K562 (cell line): ENCODE measurements around the gene C19orf67. TPM values are rescaled to one million over a fixed set of nuclear protein-coding genes. Genes with fewer than 3 reads are reported as not detected.

Experiments used
- ARNT ChIP-seq, 2 experiments: fragments of 450-650 bp; IDR thresholded peaks; 2 replicates each; pipeline ENCODE4 v1.6.1; 2016; ENCODE audit warnings: mild to moderate bottlenecking in 1 of 2
- BCL6 ChIP-seq: fragments of 250-450 bp; sonication (Bioruptor Pico); IDR thresholded peaks from 2 replicates; pipeline ENCODE4 v1.4.0; 2020
- DDX20 ChIP-seq: fragments of 450-650 bp; IDR thresholded peaks from 2 replicates; pipeline ENCODE4 v1.6.1; 2016; ENCODE audit warnings: missing genetic modification characterization, low read depth, mild to moderate bottlenecking, missing compliant biosample characterization, moderate library complexity
- KAT8 ChIP-seq: fragments of 450-650 bp; IDR thresholded peaks from 2 replicates; pipeline ENCODE4 v1.6.1; 2016; ENCODE audit warnings: low read depth, mild to moderate bottlenecking
- MTA3 ChIP-seq: fragments of 450-650 bp; formaldehyde crosslinking; IDR thresholded peaks from 2 replicates; pipeline ENCODE4 v1.6.1; 2017; ENCODE audit warnings: mild to moderate bottlenecking, borderline replicate concordance
- NEUROD1 ChIP-seq: fragments of 150-350 bp; IDR thresholded peaks from 2 replicates; pipeline ENCODE4 v1.6.1; 2014; ENCODE audit warnings: borderline replicate concordance, low read length, low read depth; ENCODE audit not compliant: partially characterized antibody
- NR2C1 ChIP-seq, 2 experiments: fragments of 450-650 bp; IDR thresholded peaks; 2 replicates each; pipeline ENCODE4 v1.6.1; 2017; ENCODE audit warnings: mild to moderate bottlenecking in 2 of 2, antibody characterized with exemption in 1 of 2, inconsistent platforms in 1 of 2, missing compliant biosample characterization in 1 of 2, missing genetic modification characterization in 1 of 2
- PTBP1 ChIP-seq: fragments of 200-400 bp; formaldehyde crosslinking; IDR thresholded peaks from 2 replicates; pipeline ENCODE4 v1.6.1; 2017; ENCODE audit warnings: low read depth, low read length
- RBM39 ChIP-seq: fragments of 200-400 bp; formaldehyde crosslinking; optimal IDR thresholded peaks from 2 replicates; pipeline ENCODE3; 2018; ENCODE audit warnings: low read depth, low read length
- SAFB ChIP-seq: fragments of 200-400 bp; formaldehyde crosslinking; IDR thresholded peaks from 2 replicates; pipeline ENCODE4 v1.6.1; 2017; ENCODE audit warnings: low read depth, low read length, borderline replicate concordance
- SIN3A ChIP-seq, 2 experiments: fragments of 150-350 bp in 1 of 2; IDR thresholded peaks; 2 replicates each; pipeline ENCODE4 v1.6.1; 2011 to 2016; ENCODE audit warnings: borderline replicate concordance in 2 of 2, low read depth in 2 of 2, low read length in 2 of 2, mild to moderate bottlenecking in 2 of 2, moderate library complexity in 2 of 2; ENCODE audit not compliant: control insufficient read depth in 1 of 2
- ZKSCAN1 ChIP-seq: fragments of 150-350 bp; IDR thresholded peaks from 2 replicates; pipeline ENCODE4 v1.6.1; 2016; ENCODE audit warnings: low read depth, low read length
- ZNF12 ChIP-seq: sonication (generic); formaldehyde crosslinking; IDR thresholded peaks from 2 replicates; pipeline ENCODE4 v1.4.0; 2020; ENCODE audit warnings: mild to moderate bottlenecking, missing genetic modification reagents
- ZNF212 ChIP-seq: fragments of 450-650 bp; formaldehyde crosslinking; IDR thresholded peaks from 2 replicates; pipeline ENCODE4 v1.4.0; 2020; ENCODE audit warnings: mild to moderate bottlenecking
- ZNF436 ChIP-seq: fragments of 250-450, 450-650 bp; sonication (Bioruptor Pico); formaldehyde crosslinking; IDR thresholded peaks from 2 replicates; pipeline ENCODE4 v1.7.0; 2020; ENCODE audit warnings: mild to moderate bottlenecking
- ZNF695 ChIP-seq: fragments of 450-650 bp; formaldehyde crosslinking; IDR thresholded peaks from 2 replicates; pipeline ENCODE4 v1.4.0; 2020; ENCODE audit warnings: mild to moderate bottlenecking, moderate library complexity
- polyA plus RNA-seq, 8 experiments: library from polyadenylated mRNA; depleted of rRNA in 4 of 8; stranded (reverse) in 5 of 8; unstranded in 3 of 8; fragments of >200 nt; fragmentation: Nextera tagmentation in 2 of 8; fragmentation: Illumina TruSeq in 1 of 8; extraction: Ambion mirVana in 2 of 8; extraction: Trizol in 1 of 8; gene quantifications; 2 replicates each; pipeline versions ENCODE4 v1.2.1 to v1.2.3, GENCODE V29; 2011 to 2014; ENCODE audit warnings: inconsistent platforms in 1 of 8, missing spikeins in 1 of 8
- total RNA-seq, 7 experiments: library from RNA; depleted of rRNA in 6 of 7; stranded (reverse); fragments of >200 nt in 6 of 7; fragmentation: Illumina TruSeq in 2 of 7; extraction: Trizol in 2 of 7; gene quantifications; 2 replicates each; pipeline versions ENCODE4 v1.2.1 to v1.2.3, GENCODE V29; 2011 to 2021; ENCODE audit warnings: low replicate concordance in 1 of 7
- TF ChIP-seq, protein P1 (sequence below): fragments of 450-650 bp; formaldehyde crosslinking; IDR thresholded peaks from 2 replicates; pipeline ENCODE4 v1.4.0; 2022; ENCODE audit warnings: mild to moderate bottlenecking, moderate library complexity
- TF ChIP-seq, protein P2 (sequence below): sonication (generic); formaldehyde crosslinking; IDR thresholded peaks from 2 replicates; pipeline ENCODE4 v1.8.0; 2022; ENCODE audit warnings: missing genetic modification reagents, mild to moderate bottlenecking, moderate library complexity, borderline replicate concordance
- TF ChIP-seq, protein P3 (sequence below), 3 experiments: fragments of 200-800 bp in 1 of 3; fragments of 250-450 bp in 1 of 3; fragments of 450-650 bp in 1 of 3; sonication (Bioruptor Pico) in 1 of 3; sonication (Bioruptor generic) in 1 of 3; formaldehyde crosslinking in 1 of 3; IDR thresholded peaks; 2 replicates each; pipeline versions ENCODE4 v1.6.1 to v1.8.0; 2016 to 2022; ENCODE audit warnings: mild to moderate bottlenecking in 2 of 3, missing genetic modification characterization in 2 of 3, missing compliant biosample characterization in 1 of 3, moderate library complexity in 1 of 3
- TF ChIP-seq, protein P4 (sequence below): sonication (generic); IDR thresholded peaks from 2 replicates; pipeline ENCODE4 v1.6.1; 2016

The C19orf67 gene
- total and polyA plus RNA-seq, 9 of the 15 experiments (the other 6 are each of a cell fraction or from before 2014, with no cell fraction given) = 0.29 to 1.8 (median 0.51) TPM; not detected in 3

DNA sequence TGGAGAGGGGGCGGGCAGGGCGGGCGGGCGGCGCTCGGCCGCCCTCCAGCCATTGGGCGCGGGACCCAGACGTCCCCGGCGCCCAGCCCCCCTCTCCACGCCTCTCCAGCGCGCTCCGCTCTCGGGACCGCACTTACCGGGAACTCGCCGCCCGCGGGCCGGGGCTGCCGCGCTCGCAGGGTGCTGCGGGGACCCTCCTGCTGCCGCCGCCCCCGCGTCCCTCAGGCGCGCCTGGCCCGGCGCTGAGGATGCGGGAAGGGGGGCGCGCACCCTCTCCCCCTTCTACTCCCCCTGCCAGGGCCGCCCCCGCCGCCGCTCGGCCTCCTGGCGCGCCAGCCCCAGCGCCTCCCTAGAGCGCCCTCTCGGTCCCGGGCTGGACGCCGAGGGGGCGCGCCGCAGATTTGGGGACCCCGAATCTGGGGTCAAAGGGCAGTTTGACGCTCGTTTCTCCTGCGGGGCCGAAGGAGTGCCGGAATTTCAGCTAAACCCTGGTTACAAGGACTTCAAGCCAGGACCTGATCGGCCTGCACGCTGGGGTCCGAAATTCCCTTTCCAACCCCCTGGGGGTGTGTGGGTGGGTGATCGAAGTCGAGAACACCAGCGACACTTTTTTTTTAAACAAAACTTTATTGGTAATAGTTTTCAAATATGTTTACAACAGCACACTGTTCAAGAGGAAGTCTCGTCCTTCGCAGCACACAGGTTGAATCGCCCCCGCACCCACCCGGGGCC, 5.7 kb upstream of the C19orf67 start (continued):
- TF ChIP-seq ZNF212 (CRISPR knock-in tag) = no peak
- peak; percentile 90 for TF ChIP-seq NR2C1 (IDR thresholded peaks at IDR 0.05)
- TF ChIP-seq NR2C1 (tag; IDR thresholded peaks at IDR 0.05) = peak; percentile 93
- TF ChIP-seq, protein P1, sequence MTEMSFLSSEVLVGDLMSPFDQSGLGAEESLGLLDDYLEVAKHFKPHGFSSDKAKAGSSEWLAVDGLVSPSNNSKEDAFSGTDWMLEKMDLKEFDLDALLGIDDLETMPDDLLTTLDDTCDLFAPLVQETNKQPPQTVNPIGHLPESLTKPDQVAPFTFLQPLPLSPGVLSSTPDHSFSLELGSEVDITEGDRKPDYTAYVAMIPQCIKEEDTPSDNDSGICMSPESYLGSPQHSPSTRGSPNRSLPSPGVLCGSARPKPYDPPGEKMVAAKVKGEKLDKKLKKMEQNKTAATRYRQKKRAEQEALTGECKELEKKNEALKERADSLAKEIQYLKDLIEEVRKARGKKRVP (CRISPR knock-in tag) = no peak
- no peak for TF ChIP-seq KAT8
- peak in 1 of 2 experiments; percentile 72; a peak in 1 of 4 replicates for TF ChIP-seq ARNT (IDR thresholded peaks at IDR 0.05)
- TF ChIP-seq, protein P2, sequence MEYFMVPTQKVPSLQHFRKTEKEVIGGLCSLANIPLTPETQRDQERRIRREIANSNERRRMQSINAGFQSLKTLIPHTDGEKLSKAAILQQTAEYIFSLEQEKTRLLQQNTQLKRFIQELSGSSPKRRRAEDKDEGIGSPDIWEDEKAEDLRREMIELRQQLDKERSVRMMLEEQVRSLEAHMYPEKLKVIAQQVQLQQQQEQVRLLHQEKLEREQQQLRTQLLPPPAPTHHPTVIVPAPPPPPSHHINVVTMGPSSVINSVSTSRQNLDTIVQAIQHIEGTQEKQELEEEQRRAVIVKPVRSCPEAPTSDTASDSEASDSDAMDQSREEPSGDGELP (CRISPR knock-in tag) = no peak
- TF ChIP-seq DDX20 (tag) = no peak
- 0 out of 4 replicates have a peak, but pooled peaks of 1 of the 2 experiments have one; percentile 24 for TF ChIP-seq SIN3A (IDR thresholded peaks at IDR 0.05; ENCODE audit: borderline replicate concordance in 2 of 2, control insufficient read depth in 1 of 2, low read depth in 2 of 2, low read length in 2 of 2)
- peak; percentile 19 for TF ChIP-seq NEUROD1
- TF ChIP-seq, protein P3, sequence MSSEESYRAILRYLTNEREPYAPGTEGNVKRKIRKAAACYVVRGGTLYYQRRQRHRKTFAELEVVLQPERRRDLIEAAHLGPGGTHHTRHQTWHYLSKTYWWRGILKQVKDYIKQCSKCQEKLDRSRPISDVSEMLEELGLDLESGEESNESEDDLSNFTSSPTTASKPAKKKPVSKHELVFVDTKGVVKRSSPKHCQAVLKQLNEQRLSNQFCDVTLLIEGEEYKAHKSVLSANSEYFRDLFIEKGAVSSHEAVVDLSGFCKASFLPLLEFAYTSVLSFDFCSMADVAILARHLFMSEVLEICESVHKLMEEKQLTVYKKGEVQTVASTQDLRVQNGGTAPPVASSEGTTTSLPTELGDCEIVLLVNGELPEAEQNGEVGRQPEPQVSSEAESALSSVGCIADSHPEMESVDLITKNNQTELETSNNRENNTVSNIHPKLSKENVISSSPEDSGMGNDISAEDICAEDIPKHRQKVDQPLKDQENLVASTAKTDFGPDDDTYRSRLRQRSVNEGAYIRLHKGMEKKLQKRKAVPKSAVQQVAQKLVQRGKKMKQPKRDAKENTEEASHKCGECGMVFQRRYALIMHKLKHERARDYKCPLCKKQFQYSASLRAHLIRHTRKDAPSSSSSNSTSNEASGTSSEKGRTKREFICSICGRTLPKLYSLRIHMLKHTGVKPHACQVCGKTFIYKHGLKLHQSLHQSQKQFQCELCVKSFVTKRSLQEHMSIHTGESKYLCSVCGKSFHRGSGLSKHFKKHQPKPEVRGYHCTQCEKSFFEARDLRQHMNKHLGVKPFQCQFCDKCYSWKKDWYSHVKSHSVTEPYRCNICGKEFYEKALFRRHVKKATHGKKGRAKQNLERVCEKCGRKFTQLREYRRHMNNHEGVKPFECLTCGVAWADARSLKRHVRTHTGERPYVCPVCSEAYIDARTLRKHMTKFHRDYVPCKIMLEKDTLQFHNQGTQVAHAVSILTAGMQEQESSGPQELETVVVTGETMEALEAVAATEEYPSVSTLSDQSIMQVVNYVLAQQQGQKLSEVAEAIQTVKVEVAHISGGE (CRISPR knock-in tag; IDR thresholded peaks at IDR 0.05) = peak in 1 of 3 experiments; percentile 36; a peak in 2 of 6 replicates
- TF ChIP-seq SAFB = no peak
- no peak for TF ChIP-seq ZNF12 (CRISPR knock-in tag)
- no peak for TF ChIP-seq BCL6 (CRISPR knock-in tag)
- peak; percentile 90; the same call in 1 of the 2 replicates for TF ChIP-seq MTA3
- no peak for TF ChIP-seq ZNF436 (CRISPR knock-in tag)
- peak; percentile 67; the same call in 1 of the 2 replicates for TF ChIP-seq ZKSCAN1
- TF ChIP-seq RBM39 = no peak
- TF ChIP-seq PTBP1 = 0 out of 2 replicates have a peak, but pooled peaks have one; percentile 24
- TF ChIP-seq, protein P4, sequence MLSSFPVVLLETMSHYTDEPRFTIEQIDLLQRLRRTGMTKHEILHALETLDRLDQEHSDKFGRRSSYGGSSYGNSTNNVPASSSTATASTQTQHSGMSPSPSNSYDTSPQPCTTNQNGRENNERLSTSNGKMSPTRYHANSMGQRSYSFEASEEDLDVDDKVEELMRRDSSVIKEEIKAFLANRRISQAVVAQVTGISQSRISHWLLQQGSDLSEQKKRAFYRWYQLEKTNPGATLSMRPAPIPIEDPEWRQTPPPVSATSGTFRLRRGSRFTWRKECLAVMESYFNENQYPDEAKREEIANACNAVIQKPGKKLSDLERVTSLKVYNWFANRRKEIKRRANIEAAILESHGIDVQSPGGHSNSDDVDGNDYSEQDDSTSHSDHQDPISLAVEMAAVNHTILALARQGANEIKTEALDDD = no peak
- no peak for TF ChIP-seq ZNF695 (CRISPR knock-in tag)
